HL-60 (cell line): ENCODE data around the gene C20orf202.

Experiments
- CTCF ChIP-seq: IDR thresholded peaks from one replicate; pipeline ENCODE4 v1.5.1; 2011; ENCODE audit warnings: low read length, control low read depth, inconsistent platforms; ENCODE audit not compliant: insufficient read depth
- GABPA ChIP-seq: IDR thresholded peaks from 2 replicates; pipeline ENCODE4 v1.6.1; 2012; ENCODE audit warnings: low read depth
- POLR2AphosphoS5 ChIP-seq: IDR thresholded peaks from 2 replicates; pipeline ENCODE4 v1.6.1; 2012; ENCODE audit warnings: low read depth
- REST ChIP-seq: IDR thresholded peaks from 2 replicates; pipeline ENCODE4 v1.6.1; 2012; ENCODE audit warnings: low read depth; ENCODE audit not compliant: insufficient replicate concordance
- SPI1 ChIP-seq: IDR thresholded peaks from 2 replicates; pipeline ENCODE4 v1.6.1; 2012; ENCODE audit warnings: low read depth, mild to moderate bottlenecking, borderline replicate concordance

GRCh38 chr20:1254254-1254653, 51.0 kb downstream of the C20orf202 start:
- no peak for TF ChIP-seq CTCF
- TF ChIP-seq POLR2AphosphoS5 = no peak
- no peak for TF ChIP-seq REST
- TF ChIP-seq GABPA = no peak
- TF ChIP-seq SPI1 = no peak
